GM12878 (cell line): ENCODE data around the gene CDC16. TPM values are rescaled to one million over a fixed set of nuclear protein-coding genes. Genes with fewer than 3 reads are reported as not detected.

ENCODE experiments used
- ATAC-seq: fragments of 200-7000 bp; cut with Tn5 transposase; 3 replicates; pipeline ENCODE4 v1.9.1; 2020; ENCODE audit warnings: mild to moderate bottlenecking, moderate library complexity
- BruUV-seq: library from RNA; stranded (reverse); fragments of 400-500 nt; replicated peaks from 2 replicates; lab custom pipeline; 2021; lab: Mats Ljungman, UMichigan
- CTCF ChIA-PET: fragments of 300-600 bp; sonication (Branson Sonifier 250); formaldehyde crosslinking; extraction: SDS; loops from one replicate; lab custom pipeline; 2021; ENCODE audit warnings: inconsistent platforms; lab: Yijun Ruan, JAX
- POLR2A ChIA-PET: fragments of 350-600 bp; formaldehyde crosslinking; extraction: SDS; loops from one replicate; lab custom pipeline; 2021; ENCODE audit warnings: inconsistent platforms; lab: Charles Lee
- RAD21 ChIA-PET: fragments of 300-600 bp; sonication (Branson Sonifier 250); formaldehyde crosslinking; loops from one replicate; lab custom pipeline; 2023; ENCODE audit warnings: antibody characterized with exemption; ENCODE audit not compliant: unreplicated experiment; lab: Charles Lee
- SMC1A ChIA-PET: fragments of 300-600 bp; sonication (Branson Sonifier 250); formaldehyde crosslinking; loops from one replicate; lab custom pipeline; 2023; ENCODE audit not compliant: unreplicated experiment, uncharacterized antibody; lab: Charles Lee
- DNase-seq: peaks from one replicate; pipeline ENCODE4 v3.0.0-alpha.2; 2011; ENCODE audit warnings: low read depth, low spot score
- FAIRE-seq: peaks from 3 replicates; lab custom pipeline; 2011; peaks lifted over from hg19 to GRCh38; lab: Jason Lieb, UNC
- H2AFZ ChIP-seq: 2 replicates; pipeline ENCODE4 v1.6.0; 2011; ENCODE audit warnings: low read depth, low read length, control low read depth; ENCODE audit not compliant: control insufficient read depth
- H3K27ac ChIP-seq: 2 replicates; pipeline ENCODE4 v1.5.1; 2011; ENCODE audit warnings: control low read depth; ENCODE audit not compliant: control insufficient read depth, insufficient read depth
- H3K27me3 ChIP-seq, 2 experiments: replicated peaks in 1 of 2; 2 replicates each; pipeline versions ENCODE4 v1.6.0 to v1.6.1; 2011; ENCODE audit warnings: low read length in 1 of 2; ENCODE audit not compliant: control insufficient read depth in 2 of 2, insufficient read depth in 2 of 2
- H3K36me3 ChIP-seq, 2 experiments: 2 replicates each; pipeline ENCODE4 v1.5.1; 2011; ENCODE audit warnings: low read length in 1 of 2; ENCODE audit not compliant: control insufficient read depth in 2 of 2, insufficient read depth in 2 of 2
- H3K4me1 ChIP-seq: 2 replicates; pipeline ENCODE4 v1.6.1; 2011; ENCODE audit warnings: mild to moderate bottlenecking, low read length, moderate library complexity, mixed read lengths; ENCODE audit not compliant: control insufficient read depth, insufficient read depth
- H3K4me2 ChIP-seq: 2 replicates; pipeline ENCODE4 v1.6.0; 2011; ENCODE audit warnings: control low read depth; ENCODE audit not compliant: control insufficient read depth, insufficient read depth
- H3K4me3 ChIP-seq: fragments of 200-600 bp; sonication (generic); 2 replicates; pipeline ENCODE4 v1.5.1; 2016
- H3K79me2 ChIP-seq: 2 replicates; pipeline ENCODE4 v1.6.0; 2011; ENCODE audit warnings: low read length; ENCODE audit not compliant: control insufficient read depth, insufficient read depth
- H3K9ac ChIP-seq: 2 replicates; pipeline ENCODE4 v1.8.0; 2011; ENCODE audit warnings: low read length, control low read depth, mixed read lengths; ENCODE audit not compliant: control insufficient read depth, insufficient read depth
- H3K9me3 ChIP-seq: replicated peaks from 3 replicates; pipeline ENCODE4 v1.5.1; 2011; ENCODE audit warnings: mild to moderate bottlenecking, low read length; ENCODE audit not compliant: control insufficient read depth, insufficient read depth
- H4K20me1 ChIP-seq: 2 replicates; pipeline ENCODE4 v1.6.0; 2011; ENCODE audit not compliant: control insufficient read depth, insufficient read depth
- BRCA1 ChIP-seq: IDR thresholded peaks from 2 replicates; pipeline ENCODE4 v1.6.1; 2011; ENCODE audit warnings: low read depth, low read length, improper control_type of control experiment
- CHD1 ChIP-seq: IDR thresholded peaks from 2 replicates; pipeline ENCODE4 v1.6.1; 2012; ENCODE audit warnings: low read depth, low read length, improper control_type of control experiment
- EZH2 ChIP-seq: IDR thresholded peaks from 2 replicates; pipeline ENCODE4 v1.6.1; 2012; ENCODE audit warnings: low read depth, mild to moderate bottlenecking, control low read depth, inconsistent platforms, low read length, borderline replicate concordance; ENCODE audit not compliant: control insufficient read depth
- FOXM1 ChIP-seq: IDR thresholded peaks from 2 replicates; pipeline ENCODE4 v1.6.1; 2012; ENCODE audit warnings: low read depth, mild to moderate bottlenecking, inconsistent platforms, low read length, moderate library complexity
- KAT2A ChIP-seq: conservative IDR thresholded peaks from 2 replicates; pipeline ENCODE4 v1.6.1; 2011; ENCODE audit warnings: low read depth, low read length; ENCODE audit not compliant: control insufficient read depth
- MEF2B ChIP-seq: fragments of 450-650 bp; IDR thresholded peaks from 2 replicates; pipeline ENCODE4 v1.6.1; 2018; ENCODE audit warnings: mild to moderate bottlenecking, moderate library complexity; ENCODE audit not compliant: partially characterized antibody, poor library complexity, severe bottlenecking
- MYC ChIP-seq: IDR thresholded peaks from 2 replicates; pipeline ENCODE4 v1.6.1; 2011; ENCODE audit warnings: mild to moderate bottlenecking, low read length, moderate library complexity, inconsistent platforms; ENCODE audit not compliant: insufficient read depth, insufficient replicate concordance, insufficient read length, severe bottlenecking
- NR2C1 ChIP-seq: fragments of 450-650 bp; IDR thresholded peaks from 2 replicates; pipeline ENCODE4 v1.6.1; 2017; ENCODE audit warnings: antibody characterized with exemption, mild to moderate bottlenecking, moderate library complexity
- PML ChIP-seq: IDR thresholded peaks from 2 replicates; pipeline ENCODE4 v1.6.1; 2012; ENCODE audit warnings: low read length, inconsistent platforms
- RELA ChIP-seq: fragments of 450-650 bp; IDR thresholded peaks from 2 replicates; pipeline ENCODE4 v1.8.0; 2014; ENCODE audit warnings: borderline replicate concordance; ENCODE audit not compliant: partially characterized antibody
- SMARCA5 ChIP-seq: fragments of 450-650 bp; IDR thresholded peaks from 2 replicates; pipeline ENCODE4 v1.6.1; 2017; ENCODE audit warnings: mild to moderate bottlenecking
- SMC3 ChIP-seq: IDR thresholded peaks from 2 replicates; pipeline ENCODE4 v1.6.1; 2011; ENCODE audit warnings: low read length, improper control_type of control experiment, borderline replicate concordance
- WGBS: methylation state at CpG from one replicate; pipeline ENCODE4 v1.1.6; 2016; ENCODE audit warnings: low lambda C conversion rate; ENCODE audit not compliant: insufficient replicate concordance, insufficient coverage; ENCODE audit errors: missing lambda C conversion rate; 5-methylcytosine and 5-hydroxymethylcytosine counted together
- in situ Hi-C: fragments of 300-500 bp; cut with MboI; formaldehyde crosslinking; loops from 9 replicates; pipeline ENCODE4 v1.14.3; 2018; ENCODE audit warnings: mixed read lengths
- intact Hi-C: fragments of 100-400 bp; cut with micrococcal nuclease; formaldehyde crosslinking; loops from one replicate; pipeline ENCODE4 v1.14.2; 2022; ENCODE audit not compliant: unreplicated experiment
- polyA plus RNA-seq, 11 experiments: library from polyadenylated mRNA; depleted of rRNA in 4 of 11; unstranded in 6 of 11; stranded (reverse) in 5 of 11; fragments of >200 nt; fragmentation: Nextera tagmentation in 4 of 11; fragmentation: Illumina TruSeq in 1 of 11; extraction: Ambion mirVana in 4 of 11; extraction: Trizol in 1 of 11; gene quantifications; 1 replicate in 1 of 11; 2 replicates in 10 of 11; pipeline versions ENCODE4 v1.2.1 to v1.2.3, GENCODE V29; 2011 to 2016; ENCODE audit warnings: inconsistent platforms in 2 of 11, missing spikeins in 2 of 11, low read depth in 1 of 11
- total RNA-seq, 4 experiments: library from RNA; depleted of rRNA in 3 of 4; stranded (reverse); fragments of >200 nt in 3 of 4; fragmentation: Illumina TruSeq in 1 of 4; extraction: Trizol in 1 of 4; gene quantifications; 2 replicates each; pipeline versions ENCODE4 v1.2.1 to v1.2.3, GENCODE V29; 2013 to 2021

The CDC16 gene
- total and polyA plus RNA-seq, 10 of the 15 experiments (the other 5 are each of a cell fraction or from before 2014, with no cell fraction given), result 15.4 to 92.9 (median 31.4) TPM

- WGBS, result 100% methylated on average over 5 of the region's 5 CpGs
- H2AFZ ChIP-seq, result no peak overlapping the region
- intact Hi-C loops, result no loop called here
- no peak overlapping the region for H3K4me3 ChIP-seq
- H3K4me1 ChIP-seq, result no peaks in the 10 kb centered on the region
- H3K36me3 ChIP-seq, result peaks cover 7 to 41% of the 10 kb centered on the region in 2 experiments
- ChIA-PET CTCF (no interaction called here), POLR2A (interaction anchor here (0.6 to 1.5 kb wide), 2 partner anchors 9 to 95 kb away, joined by 3 to 4 read pairs; no protein-coding TSS in a partner anchor), SMC1A (interaction anchor here (1.0 kb wide), 1 partner anchor 26 kb away, joined by 3 read pairs; no protein-coding TSS in a partner anchor), RAD21 (no interaction called here)
- BruUV-seq, result no TSS peak
- H4K20me1 ChIP-seq, result no peaks in the 10 kb centered on the region
- TF ChIP-seq PML (no peak), RELA (no peak), MYC (no peak), SMARCA5 (no peak), NR2C1 (no peak), EZH2 (no peak), CHD1 (no peak), SMC3 (no peak)
- H3K27ac ChIP-seq, result no peak overlapping the region
- DNase-seq (no peak), FAIRE-seq (no peak), ATAC-seq (no peak)
- H3K27me3 ChIP-seq, result no peaks in the 10 kb centered on the region
- no peak overlapping the region for H3K4me2 ChIP-seq
- no peak overlapping the region for H3K9ac ChIP-seq
- in situ Hi-C loops, result no loop called here
- no peaks in the 10 kb centered on the region for H3K79me2 ChIP-seq
- H3K9me3 ChIP-seq, result no peaks in the 10 kb centered on the region
Measured at GRCh38 chr13:114244637-114245036, 9.9 kb downstream of the CDC16 start.

- SMC1A ChIA-PET, result no interaction called here
- in situ Hi-C loops, result no loop called here
- Histone ChIP-seq H3K4me3 (no peak overlapping the region), H3K27me3 (no peaks in the 10 kb centered on the region), H3K36me3 (peaks cover 3 to 45% of the 10 kb centered on the region in 2 experiments), H3K9me3 (no peaks in the 10 kb centered on the region)
- no peak for FAIRE-seq
- CTCF ChIA-PET, result interaction anchor here (0.7 to 0.8 kb wide), 2 partner anchors 13 to 633 kb away, joined by 3 read pairs; no protein-coding TSS in a partner anchor
- RAD21 ChIA-PET, result no interaction called here
- BruUV-seq, result no TSS peak
- no peak for DNase-seq
- TF ChIP-seq BRCA1 (no peak), KAT2A (no peak), MEF2B (no peak), FOXM1 (no peak)
- TF ChIP-seq, all 136 proteins: peak for 0
- Histone ChIP-seq H4K20me1 (no peaks in the 10 kb centered on the region), H3K27ac (no peak overlapping the region), H2AFZ (no peak overlapping the region), H3K9ac (no peak overlapping the region), H3K4me2 (no peak overlapping the region), H3K4me1 (no peaks in the 10 kb centered on the region), H3K79me2 (no peaks in the 10 kb centered on the region)
- no peak for ATAC-seq
- intact Hi-C loops, result no loop called here
- WGBS, result 98% methylated on average over 3 of the region's 3 CpGs
- POLR2A ChIA-PET, result no interaction called here
Measured at GRCh38 chr13:114248011-114248410, 13.3 kb downstream of the CDC16 start.
